ENCODE measurements around the gene SH3GL2.

DNA sequence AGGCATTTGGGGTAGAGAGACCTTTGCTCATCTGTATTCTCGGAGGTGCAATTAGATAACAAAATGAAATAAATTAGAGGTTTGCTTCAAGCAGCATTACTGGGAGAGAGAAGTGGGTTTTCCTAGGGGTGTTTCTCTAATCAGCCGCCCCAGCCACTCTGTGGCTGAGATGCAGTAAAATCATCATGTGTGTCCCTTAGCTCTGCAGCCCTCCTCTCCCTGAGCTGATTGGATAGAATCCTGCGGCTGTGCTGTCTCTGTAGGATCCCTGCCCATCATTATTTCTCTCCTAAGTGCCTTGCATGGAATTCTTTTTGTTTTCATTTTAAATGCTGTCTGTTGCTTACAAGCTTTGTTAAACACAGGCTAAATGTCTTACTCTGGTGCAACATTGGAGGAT, 171.4 kb downstream of the SH3GL2 start:
- TF ChIP-seq, protein P1, sequence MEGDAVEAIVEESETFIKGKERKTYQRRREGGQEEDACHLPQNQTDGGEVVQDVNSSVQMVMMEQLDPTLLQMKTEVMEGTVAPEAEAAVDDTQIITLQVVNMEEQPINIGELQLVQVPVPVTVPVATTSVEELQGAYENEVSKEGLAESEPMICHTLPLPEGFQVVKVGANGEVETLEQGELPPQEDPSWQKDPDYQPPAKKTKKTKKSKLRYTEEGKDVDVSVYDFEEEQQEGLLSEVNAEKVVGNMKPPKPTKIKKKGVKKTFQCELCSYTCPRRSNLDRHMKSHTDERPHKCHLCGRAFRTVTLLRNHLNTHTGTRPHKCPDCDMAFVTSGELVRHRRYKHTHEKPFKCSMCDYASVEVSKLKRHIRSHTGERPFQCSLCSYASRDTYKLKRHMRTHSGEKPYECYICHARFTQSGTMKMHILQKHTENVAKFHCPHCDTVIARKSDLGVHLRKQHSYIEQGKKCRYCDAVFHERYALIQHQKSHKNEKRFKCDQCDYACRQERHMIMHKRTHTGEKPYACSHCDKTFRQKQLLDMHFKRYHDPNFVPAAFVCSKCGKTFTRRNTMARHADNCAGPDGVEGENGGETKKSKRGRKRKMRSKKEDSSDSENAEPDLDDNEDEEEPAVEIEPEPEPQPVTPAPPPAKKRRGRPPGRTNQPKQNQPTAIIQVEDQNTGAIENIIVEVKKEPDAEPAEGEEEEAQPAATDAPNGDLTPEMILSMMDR (IDR thresholded peaks at IDR 0.05; ENCODE audit: extremely low read depth in 1 of 2, insufficient read depth in 1 of 2, low read depth in 1 of 2, low read length in 2 of 2), result no peak
- TF ChIP-seq POLR2A (IDR thresholded peaks at IDR 0.05; ENCODE audit: low read depth, low read length), result no peak
